ENCODE results near the gene LAMTOR1.

LAMTOR1 gene

GRCh38 chr11:72083414-72083813, 19.7 kb downstream of the LAMTOR1 start:
- DNase-seq (ENCODE audit: low spot score) (no peak), FAIRE-seq (no peak)

DNA sequence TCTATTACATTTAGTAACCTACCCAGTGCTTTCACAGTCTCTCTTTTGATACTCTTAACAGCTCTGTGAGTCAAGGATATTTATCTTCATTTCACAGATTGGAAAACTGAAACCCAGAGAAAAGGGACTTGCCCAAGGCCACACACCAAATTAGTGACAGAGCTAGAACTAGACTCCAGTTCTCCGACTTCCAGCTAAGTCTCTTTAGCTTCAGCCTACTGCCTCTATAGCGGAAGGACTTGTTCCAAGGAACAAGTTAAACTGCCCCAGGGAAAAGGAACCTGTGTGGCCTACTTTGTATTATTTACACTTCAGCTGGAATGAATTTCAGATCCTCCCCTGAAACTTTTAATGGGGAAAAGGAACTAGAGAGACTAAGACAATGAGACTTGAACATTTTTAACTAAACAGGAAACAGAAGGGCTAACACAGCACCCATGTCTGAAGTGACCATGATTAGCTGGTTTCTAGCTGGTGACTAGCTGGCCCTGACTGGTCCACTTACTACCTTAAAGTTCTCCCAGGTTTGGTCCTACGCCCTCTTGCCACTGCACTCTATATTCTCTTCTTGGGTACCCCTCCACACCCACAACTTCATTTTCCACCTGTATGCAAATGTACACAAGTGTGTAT, 21.2 kb downstream of the LAMTOR1 start:
- FAIRE-seq (no peak), DNase-seq (ENCODE audit: low spot score) (no peak)

DNA sequence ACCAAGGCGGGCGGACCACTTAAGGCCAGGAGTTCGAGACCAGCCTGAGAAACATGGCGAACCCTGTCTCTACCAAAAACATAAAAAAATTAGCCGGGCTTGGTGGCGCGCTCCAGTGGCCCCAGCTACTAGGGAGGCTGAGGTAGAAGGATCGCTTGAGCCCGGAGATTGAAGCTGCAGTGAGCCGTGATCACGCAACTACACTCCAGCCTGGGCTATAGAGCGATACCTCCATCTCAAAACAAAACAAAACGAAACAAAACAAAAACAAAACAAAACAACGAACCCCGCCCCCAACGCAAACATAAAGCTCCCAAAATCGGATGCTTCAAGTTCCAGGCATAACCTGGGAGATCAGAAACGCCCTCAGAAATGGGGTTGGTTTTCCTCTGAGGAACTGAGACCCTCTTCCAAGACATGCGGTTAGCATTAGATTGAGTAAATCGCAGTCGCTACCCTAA, 21.9 kb downstream of the LAMTOR1 start:
- no peak for DNase-seq (ENCODE audit: low spot score)
- FAIRE-seq = no peak

GRCh38 chr11:72080326-72081183, 22.5 kb downstream of the LAMTOR1 start, which contains the start of the genes LRRC51 and NUMA1:
TSS of gene LRRC51 (plus strand) at chr11:72080850. CDS start at chr11:72089084, 8,234 bp downstream.
TSS of gene NUMA1 (minus strand) at chr11:72080542. CDS start at chr11:72035943, 44,599 bp downstream.
- peak; percentile 99 for DNase-seq (ENCODE audit: low spot score)
- FAIRE-seq = peak; percentile 92

DNA sequence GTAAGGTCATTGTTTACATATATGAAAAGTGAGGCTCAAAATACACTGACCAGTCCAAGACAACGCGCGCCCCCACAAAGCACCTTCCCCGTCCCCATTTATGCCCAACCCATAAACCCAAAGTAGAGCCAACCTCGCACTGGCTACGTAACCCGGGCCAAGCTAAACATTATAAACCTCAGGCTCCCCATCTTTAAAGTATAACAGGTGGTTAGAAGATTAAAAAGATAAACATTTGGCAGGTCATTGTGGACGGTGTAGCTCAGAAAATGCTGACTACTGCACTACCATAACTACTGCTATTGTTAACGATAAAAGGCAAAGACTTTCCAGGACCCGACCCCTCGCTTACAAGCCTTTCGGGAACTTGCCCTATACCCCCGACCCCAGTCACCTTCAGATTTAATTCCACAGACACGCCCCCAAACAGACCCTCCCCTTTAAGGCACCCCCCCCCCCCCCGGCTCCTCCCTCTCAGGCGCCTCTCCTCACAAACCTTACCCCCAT, 23.2 kb downstream of the LAMTOR1 start:
- DNase-seq (ENCODE audit: low spot score) = no peak
- no peak for FAIRE-seq

GRCh38 chr11:72078477-72078876, 24.6 kb downstream of the LAMTOR1 start:
- DNase-seq (ENCODE audit: low spot score) (no peak), FAIRE-seq (no peak)

- no peak for FAIRE-seq
- DNase-seq (ENCODE audit: low spot score) = no peak
Measured at GRCh38 chr11:72075756-72076155, 27.3 kb downstream of the LAMTOR1 start.

- DNase-seq (ENCODE audit: low spot score) (no peak), FAIRE-seq (no peak)
Measured at GRCh38 chr11:72075109-72075508, 28.0 kb downstream of the LAMTOR1 start.

DNA sequence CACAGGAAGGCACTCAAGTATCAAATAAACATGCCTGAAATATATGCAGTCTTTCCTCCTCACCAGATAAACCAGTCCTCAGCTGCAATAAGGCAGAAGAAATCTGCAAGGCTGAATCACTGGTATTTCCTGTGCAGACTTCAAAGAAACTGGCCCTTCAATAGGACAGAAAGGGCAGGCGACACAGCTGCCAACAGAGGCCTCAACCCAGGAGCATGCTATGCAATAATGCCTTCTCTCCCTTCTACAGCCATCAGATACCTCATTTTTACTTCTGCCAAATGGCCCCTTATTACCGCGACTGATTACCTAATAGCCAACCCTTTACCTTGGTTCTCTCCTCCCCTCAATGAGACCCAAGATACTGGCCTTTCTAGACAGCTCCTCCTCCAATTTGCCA, 30.7 kb downstream of the LAMTOR1 start:
- peak; percentile 62 for DNase-seq (ENCODE audit: low spot score)
- FAIRE-seq = no peak

DNA sequence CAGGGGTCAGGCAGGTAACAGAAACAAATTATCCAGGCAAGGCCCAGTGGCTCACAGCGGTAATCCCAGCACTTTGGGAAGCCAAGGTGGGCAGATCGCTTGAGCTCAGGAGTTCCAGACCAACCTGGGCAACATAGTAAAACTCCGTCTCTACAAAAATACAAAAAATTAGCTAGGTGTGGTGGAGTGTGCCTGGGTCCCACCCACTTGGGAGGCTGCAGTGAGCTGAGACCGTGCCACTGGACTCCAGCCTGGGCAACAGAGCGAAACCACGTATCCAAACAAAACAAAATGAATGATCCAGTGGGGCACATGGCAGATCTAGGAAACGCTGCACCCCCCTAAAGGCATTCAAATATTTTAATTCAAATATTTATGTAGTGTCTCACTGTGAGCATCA, 32.6 kb downstream of the LAMTOR1 start:
- FAIRE-seq (no peak), DNase-seq (ENCODE audit: low spot score) (peak; percentile 17)

DNA sequence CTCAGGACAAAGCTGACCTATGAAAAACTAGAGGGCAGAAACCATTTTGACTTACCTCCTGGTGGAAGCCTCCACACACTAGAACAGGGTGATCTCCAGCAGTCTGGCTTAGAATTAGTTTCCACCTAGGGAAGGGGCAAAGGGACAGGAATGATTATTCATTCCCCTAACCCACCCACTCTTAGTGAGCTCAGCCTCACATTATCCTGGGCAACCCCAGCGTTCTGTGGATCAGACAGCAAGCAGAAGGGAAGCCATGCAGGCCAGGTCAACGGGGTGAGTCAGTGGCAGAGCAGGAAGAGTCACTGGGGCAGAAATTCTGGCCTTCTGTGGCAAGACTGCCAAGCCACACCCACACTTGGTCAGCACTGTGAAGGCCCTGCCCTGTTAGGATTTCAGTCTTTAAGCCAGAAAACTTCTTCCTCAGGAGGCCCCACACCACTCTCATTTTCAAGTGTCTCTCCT, 33.3 kb downstream of the LAMTOR1 start:
- DNase-seq (ENCODE audit: low spot score) (peak; percentile 83), FAIRE-seq (peak; percentile 86)

- DNase-seq (ENCODE audit: low spot score) (no peak), FAIRE-seq (no peak)
Measured at GRCh38 chr11:72069200-72069599, 33.9 kb downstream of the LAMTOR1 start.

DNA sequence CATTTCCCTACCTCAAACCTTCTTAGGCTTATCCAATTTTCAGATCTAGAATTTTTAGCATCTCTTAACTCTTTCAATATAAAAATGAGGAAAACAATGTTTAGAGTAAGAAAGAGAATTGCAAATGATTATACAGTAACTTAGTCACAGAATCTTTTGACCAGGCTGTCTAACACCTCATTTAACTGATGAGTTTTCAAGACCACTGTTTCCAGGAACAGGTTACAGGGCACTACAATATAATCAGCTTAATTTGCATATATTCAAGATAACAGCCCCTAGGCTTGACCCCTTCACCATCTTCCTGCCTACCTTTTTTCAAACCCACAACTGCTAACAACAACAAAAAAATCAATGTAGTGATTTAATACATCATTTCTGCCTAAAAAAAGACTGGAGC, 35.4 kb downstream of the LAMTOR1 start:
- FAIRE-seq = no peak
- DNase-seq (ENCODE audit: low spot score) = no peak

- DNase-seq (ENCODE audit: low spot score) (no peak), FAIRE-seq (no peak)
Measured at GRCh38 chr11:72067266-72067665, 35.8 kb downstream of the LAMTOR1 start.

DNA sequence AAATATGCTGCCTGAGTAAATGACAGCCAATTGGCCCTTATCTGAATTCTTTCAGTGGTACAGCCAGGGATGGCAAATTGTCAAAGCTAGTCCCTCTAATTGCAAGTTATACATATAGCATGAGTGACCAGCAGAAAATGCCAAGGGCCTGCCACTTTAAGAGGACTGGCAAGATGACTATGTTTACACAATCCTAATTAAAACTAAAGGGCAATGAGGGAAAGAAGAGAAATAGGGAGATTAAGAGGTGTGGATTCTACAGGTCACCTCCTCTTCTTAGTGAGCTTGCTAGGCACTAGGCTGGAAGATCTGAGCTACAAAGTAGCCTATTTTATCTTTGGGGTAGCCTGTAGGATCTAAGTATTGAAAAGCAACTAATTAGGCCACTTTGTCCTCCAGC, 36.2 kb downstream of the LAMTOR1 start:
- DNase-seq (ENCODE audit: low spot score) = no peak
- no peak for FAIRE-seq

DNA sequence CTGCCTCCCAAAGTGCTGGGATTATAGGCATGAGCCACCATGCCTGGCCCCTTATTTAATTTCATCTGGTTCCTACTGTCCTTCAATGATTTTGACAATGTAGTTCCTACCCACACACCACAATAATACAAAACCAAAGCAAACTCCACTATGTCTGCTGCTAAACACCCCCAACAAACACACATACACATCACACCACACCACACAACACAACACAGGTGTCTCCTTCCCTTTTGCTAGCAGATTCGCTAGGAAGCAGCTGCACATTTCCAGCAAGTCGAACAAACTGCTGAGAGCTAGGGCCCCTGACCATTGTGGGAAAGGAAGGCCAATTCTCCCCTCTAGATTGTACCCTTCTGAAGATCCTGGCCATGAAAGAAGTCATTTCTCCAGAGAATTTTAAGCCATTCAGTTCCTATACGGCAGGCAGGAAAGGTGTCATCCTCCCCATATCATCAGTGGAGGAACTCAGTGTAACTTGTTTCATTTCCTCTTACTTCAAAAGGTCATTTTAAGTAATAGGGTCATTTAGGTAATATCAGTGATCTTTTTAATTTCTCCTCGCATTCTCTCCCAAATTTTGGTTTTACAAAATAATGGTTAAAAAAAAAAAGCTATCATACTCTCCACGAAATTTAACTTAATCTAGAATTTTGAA, 41.2 kb downstream of the LAMTOR1 start:
- no peak for DNase-seq (ENCODE audit: low spot score)

GRCh38 chr11:72058416-72059034, 44.6 kb downstream of the LAMTOR1 start:
- DNase-seq (ENCODE audit: low spot score) (no peak), FAIRE-seq (no peak)

More for the DNA sequence above, 41.2 kb downstream of the LAMTOR1 start:
- no peak for FAIRE-seq

GRCh38 chr11:72048766-72049460, 54.2 kb downstream of the LAMTOR1 start:
- no peak for FAIRE-seq
- no peak for DNase-seq (ENCODE audit: low spot score)
